ENCODE measurements around the gene TAF10. TPM values are rescaled to one million over a fixed set of nuclear protein-coding genes. Genes with fewer than 3 reads are reported as not detected.

TAF10 gene
- total and polyA plus RNA-seq, 7 experiments from 2014 or later = 116 to 247 (median 129) TPM

DNA sequence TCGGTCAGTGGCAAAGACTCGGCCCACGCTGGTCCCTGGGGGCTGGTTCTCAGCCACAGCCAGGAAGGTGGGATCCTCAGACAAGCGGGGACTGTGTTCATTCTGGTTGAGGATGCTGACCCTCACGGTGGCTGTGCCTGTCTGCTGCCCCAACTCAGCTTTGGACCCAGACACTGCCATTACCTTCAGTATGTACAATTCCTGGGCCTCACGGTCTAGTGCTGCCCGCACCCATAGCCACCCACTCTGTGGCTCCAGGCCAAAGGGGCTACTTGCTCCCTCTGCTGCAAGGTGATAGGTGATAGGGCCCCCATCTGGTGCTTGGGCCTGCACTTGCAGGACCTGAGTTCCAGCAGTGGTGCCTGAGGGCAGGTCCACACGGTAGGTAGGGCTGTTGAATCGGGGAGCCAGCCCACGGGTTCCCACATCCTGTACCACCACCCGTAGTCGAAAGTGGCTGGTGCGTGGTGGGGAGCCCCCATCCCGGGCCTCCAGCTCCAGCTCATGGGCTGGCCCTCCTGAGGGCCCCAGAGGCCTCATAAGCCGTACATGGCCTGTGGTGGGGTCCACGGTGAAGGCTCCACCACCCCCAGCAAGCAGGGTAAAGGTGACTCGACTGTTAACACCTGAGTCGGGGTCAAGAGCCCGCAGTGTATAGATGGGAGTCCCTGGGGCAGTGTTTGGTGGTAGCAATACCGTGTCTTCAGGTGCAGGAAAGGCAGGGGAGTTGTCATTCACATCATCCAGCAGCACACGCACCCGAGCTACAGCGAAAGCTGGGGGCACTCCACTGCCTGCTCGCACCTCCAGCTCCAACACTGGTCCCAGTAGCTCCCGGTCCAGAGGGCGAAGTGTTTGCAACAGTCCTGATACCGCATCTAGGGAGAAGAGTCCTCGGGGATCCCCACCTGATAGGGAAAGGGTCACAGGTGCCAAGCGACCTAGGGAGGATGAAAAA lies 20.4 kb upstream of the TAF10 start:
- Histone ChIP-seq H3K4me1 (ENCODE audit: control insufficient read depth in 2 of 2, insufficient read depth in 2 of 2, low read length in 2 of 2) (peaks cover 3 to 4% of the 10 kb centered on the region in 2 donors), H3K4me3 (ENCODE audit: low read length) (no peak overlapping the region), H3K27me3 (ENCODE audit: control insufficient read depth in 2 of 2, insufficient read depth in 2 of 2, low read length in 2 of 2) (no peaks in the 10 kb centered on the region), H3K36me3 (ENCODE audit: control insufficient read depth in 2 of 3, insufficient read depth in 3 of 3, low read length in 3 of 3) (peaks cover 0 to 46% (median 0%) of the 10 kb centered on the region in 3 experiments), H3K9me3 (ENCODE audit: control insufficient read depth in 2 of 3, low read length in 3 of 3) (no peaks in the 10 kb centered on the region), H3K27ac (ENCODE audit: low read depth, low read length) (no peak overlapping the region)
- ATAC-seq (no peak), DNase-seq (no peak)
- no peak overlapping the region for H3K4me3 Mint-ChIP-seq
- no peaks in the 10 kb centered on the region for H3K27me3 Mint-ChIP-seq
- peaks cover 0 to 1% (median 0%) of the 10 kb centered on the region in 11 donors for H3K9me3 Mint-ChIP-seq
- H3K4me1 Mint-ChIP-seq = peaks cover 10 to 15% (median 11%) of the 10 kb centered on the region in 7 donors
- no peak overlapping the region for H3K27ac Mint-ChIP-seq
- H3K36me3 Mint-ChIP-seq = peaks cover 0 to 26% (median 10%) of the 10 kb centered on the region in 5 donors
- intact Hi-C loops (cut with micrococcal nuclease) = no loop called here
- ChIA-PET POLR2A (interaction anchor here (0.9 to 1.2 kb wide), 4 partner anchors 14 to 48 kb away, joined by 3 to 4 read pairs (median 3); partner anchors contain the start of gene TAF10), CTCF (interaction anchor here (1.2 kb wide), 1 partner anchor 30 kb away, joined by 3 read pairs; no protein-coding TSS in a partner anchor)

DNA sequence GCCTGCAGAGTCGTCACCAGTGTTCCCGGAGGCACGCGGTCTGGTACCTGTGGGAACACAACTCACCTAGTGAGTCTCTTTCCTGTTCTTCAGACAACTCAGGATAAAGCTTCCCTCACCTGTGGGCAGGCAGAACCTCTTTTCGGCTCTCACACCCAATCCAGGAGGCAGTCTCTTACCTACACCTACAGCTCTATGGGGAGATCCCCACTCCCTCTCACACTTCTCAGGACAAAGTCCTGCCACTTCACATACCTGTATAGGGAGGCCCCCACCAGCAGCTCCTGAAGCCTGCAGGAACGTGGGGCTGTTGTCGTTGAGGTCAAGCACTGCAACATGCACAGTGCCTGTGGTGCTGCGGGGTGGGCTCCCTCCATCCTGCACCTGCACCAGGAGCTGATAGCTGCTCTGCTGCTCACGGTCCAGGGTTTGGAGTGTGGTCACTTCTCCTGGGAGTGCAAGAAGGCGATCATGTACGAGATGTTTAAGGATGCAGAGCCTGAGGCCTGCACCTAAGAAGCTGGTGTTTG lies 19.4 kb upstream of the TAF10 start:
- H3K36me3 Mint-ChIP-seq = peaks cover 0 to 27% (median 11%) of the 10 kb centered on the region in 5 donors
- no peak for DNase-seq

DNA sequence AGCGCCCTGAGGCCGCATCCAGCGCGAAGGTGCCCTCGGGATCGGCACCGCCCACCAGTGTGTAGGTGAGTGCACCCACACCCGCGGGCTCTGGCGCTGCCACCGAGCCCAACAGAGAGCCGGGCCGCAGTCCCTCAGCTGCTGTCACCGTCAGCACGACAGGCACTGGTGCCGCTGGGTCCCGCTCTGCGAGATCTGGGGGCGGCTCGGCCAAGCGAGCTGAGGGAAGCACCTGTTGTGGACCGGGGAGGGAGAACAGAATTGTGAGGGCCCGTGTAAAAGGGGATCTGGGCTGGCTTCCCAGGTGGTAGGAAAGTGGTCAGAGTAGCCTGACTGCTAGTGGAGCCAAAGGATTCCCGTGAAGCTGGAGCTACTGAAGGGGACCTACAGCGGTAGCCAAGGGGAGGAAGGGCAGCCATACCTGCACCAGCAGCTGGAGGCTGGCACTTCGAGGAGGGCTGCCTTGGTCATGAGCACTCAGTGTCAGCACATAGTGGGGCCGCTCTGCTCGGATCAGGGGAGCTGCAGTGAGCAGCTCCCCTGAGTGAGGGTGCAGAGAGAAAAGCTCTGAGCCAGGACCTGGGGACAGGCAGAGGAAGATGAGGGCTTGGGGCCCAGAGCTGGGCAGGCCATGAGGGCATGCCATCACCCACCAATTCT lies 18.7 kb upstream of the TAF10 start:
- Mint-ChIP-seq H3K4me3 (no peak overlapping the region), H3K27ac (no peak overlapping the region), H3K27me3 (no peaks in the 10 kb centered on the region), H3K36me3 (peaks cover 0 to 31% (median 14%) of the 10 kb centered on the region in 5 donors), H3K9me3 (peaks cover 0 to 1% (median 0%) of the 10 kb centered on the region in 11 donors), H3K4me1 (peaks cover 11 to 22% (median 19%) of the 10 kb centered on the region in 7 donors)
- no peaks in the 10 kb centered on the region for H3K9me3 ChIP-seq (ENCODE audit: control insufficient read depth in 2 of 3, low read length in 3 of 3)
- peaks cover 0 to 55% (median 0%) of the 10 kb centered on the region in 3 experiments for H3K36me3 ChIP-seq (ENCODE audit: control insufficient read depth in 2 of 3, insufficient read depth in 3 of 3, low read length in 3 of 3)
- no peaks in the 10 kb centered on the region for H3K27me3 ChIP-seq (ENCODE audit: control insufficient read depth in 2 of 2, insufficient read depth in 2 of 2, low read length in 2 of 2)
- intact Hi-C loops (cut with micrococcal nuclease) = no loop called here
- DNase-seq (no peak), ATAC-seq (no peak)
- H3K4me3 ChIP-seq (ENCODE audit: low read length) = no peak overlapping the region
- H3K4me1 ChIP-seq (ENCODE audit: control insufficient read depth in 2 of 2, insufficient read depth in 2 of 2, low read length in 2 of 2) = peaks cover 8% of the 10 kb centered on the region in 2 donors
- CTCF ChIA-PET = interaction anchor here (0.8 to 1.2 kb wide), 2 partner anchors 28 to 53 kb away, joined by 3 read pairs; partner anchors contain the start of gene MRPL17
- no peak overlapping the region for H3K27ac ChIP-seq (ENCODE audit: low read depth, low read length)
- POLR2A ChIA-PET = interaction anchor here (1.2 kb wide), 1 partner anchor 19 kb away, joined by 4 read pairs; the partner anchor contains the start of gene TAF10

More for the DNA sequence above, 19.4 kb upstream of the TAF10 start:
- no peak overlapping the region for H3K27ac ChIP-seq (ENCODE audit: low read depth, low read length)
- peaks cover 0 to 48% (median 0%) of the 10 kb centered on the region in 3 experiments for H3K36me3 ChIP-seq (ENCODE audit: control insufficient read depth in 2 of 3, insufficient read depth in 3 of 3, low read length in 3 of 3)
- peaks cover 0 to 1% (median 0%) of the 10 kb centered on the region in 11 donors for H3K9me3 Mint-ChIP-seq
- ChIA-PET POLR2A (interaction anchor here (0.9 to 1.2 kb wide), 3 partner anchors 19 to 49 kb away, joined by 3 to 4 read pairs (median 3); partner anchors contain the start of gene TAF10), CTCF (interaction anchor here (0.8 to 1.2 kb wide), 2 partner anchors 29 to 52 kb away, joined by 3 read pairs; partner anchors contain the start of gene MRPL17)
- no peaks in the 10 kb centered on the region for H3K9me3 ChIP-seq (ENCODE audit: control insufficient read depth in 2 of 3, low read length in 3 of 3)
- H3K27ac Mint-ChIP-seq = peak overlapping the region in 1 of 9 donors; percentile 57
- ATAC-seq = no peak
- intact Hi-C loops (cut with micrococcal nuclease) = no loop called here
- H3K4me1 Mint-ChIP-seq = peaks cover 11 to 21% (median 17%) of the 10 kb centered on the region in 7 donors
- H3K4me3 ChIP-seq (ENCODE audit: low read length) = no peak overlapping the region
- no peaks in the 10 kb centered on the region for H3K27me3 ChIP-seq (ENCODE audit: control insufficient read depth in 2 of 2, insufficient read depth in 2 of 2, low read length in 2 of 2)
- H3K4me1 ChIP-seq (ENCODE audit: control insufficient read depth in 2 of 2, insufficient read depth in 2 of 2, low read length in 2 of 2) = peaks cover 8% of the 10 kb centered on the region in 2 donors
- no peak overlapping the region for H3K4me3 Mint-ChIP-seq
- H3K27me3 Mint-ChIP-seq = no peaks in the 10 kb centered on the region

DNA sequence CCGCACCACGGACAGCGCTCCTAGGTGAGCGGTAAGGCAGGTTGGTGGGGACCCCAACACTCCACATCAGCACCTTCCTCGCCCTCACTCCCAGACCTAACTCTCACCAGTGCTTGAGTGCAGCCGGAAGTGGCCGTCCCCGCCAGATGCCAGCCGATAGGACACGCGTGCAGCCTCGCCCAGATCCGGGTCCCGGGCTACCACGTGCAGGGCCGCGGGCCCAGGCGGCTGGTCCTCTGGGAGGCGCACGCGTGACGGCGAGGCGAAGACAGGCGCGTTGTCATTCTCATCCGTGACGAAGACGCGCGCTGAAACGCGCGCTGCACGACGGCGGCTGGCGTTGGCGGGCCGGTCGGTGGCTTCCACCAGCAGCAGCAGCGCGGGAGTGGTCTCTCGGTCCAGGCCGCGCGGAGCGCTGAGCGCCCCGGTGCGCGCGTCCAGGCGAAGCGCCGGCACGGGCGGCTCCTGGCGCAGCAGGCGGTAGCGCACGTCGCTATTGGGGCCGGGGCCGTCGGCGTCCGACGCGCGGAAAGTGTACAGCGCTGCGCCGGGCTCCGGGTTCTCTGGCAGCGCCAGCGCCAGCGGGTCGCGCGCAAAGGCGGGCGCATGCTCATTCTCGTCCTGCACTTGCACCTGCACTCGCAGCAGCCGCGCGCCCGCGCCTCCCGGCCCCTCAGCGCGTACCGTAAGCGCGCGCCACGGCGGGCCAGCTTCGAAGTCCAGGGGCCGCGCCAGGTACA lies 18.0 kb upstream of the TAF10 start:
- no peak for DNase-seq
- Mint-ChIP-seq H3K27ac (no peak overlapping the region), H3K27me3 (no peaks in the 10 kb centered on the region), H3K36me3 (peaks cover 0 to 38% (median 14%) of the 10 kb centered on the region in 5 donors), H3K9me3 (peaks cover 0 to 1% (median 0%) of the 10 kb centered on the region in 11 donors), H3K4me3 (no peak overlapping the region), H3K4me1 (peaks cover 11 to 22% (median 19%) of the 10 kb centered on the region in 7 donors)
- Histone ChIP-seq H3K9me3 (ENCODE audit: control insufficient read depth in 2 of 3, low read length in 3 of 3) (no peaks in the 10 kb centered on the region), H3K4me3 (ENCODE audit: low read length) (no peak overlapping the region), H3K27me3 (ENCODE audit: control insufficient read depth in 2 of 2, insufficient read depth in 2 of 2, low read length in 2 of 2) (no peaks in the 10 kb centered on the region), H3K4me1 (ENCODE audit: control insufficient read depth in 2 of 2, insufficient read depth in 2 of 2, low read length in 2 of 2) (peaks cover 8% of the 10 kb centered on the region in 2 donors), H3K27ac (ENCODE audit: low read depth, low read length) (no peak overlapping the region), H3K36me3 (ENCODE audit: control insufficient read depth in 2 of 3, insufficient read depth in 3 of 3, low read length in 3 of 3) (peaks cover 0 to 62% (median 0%) of the 10 kb centered on the region in 3 experiments)
- no peak for ATAC-seq
- POLR2A ChIA-PET = interaction anchor here (3.5 kb wide), 1 partner anchor 18 kb away, joined by 20 read pairs; the partner anchor contains the start of gene TAF10
- CTCF ChIA-PET = no interaction called here
- intact Hi-C loops (cut with micrococcal nuclease) = no loop called here

DNA sequence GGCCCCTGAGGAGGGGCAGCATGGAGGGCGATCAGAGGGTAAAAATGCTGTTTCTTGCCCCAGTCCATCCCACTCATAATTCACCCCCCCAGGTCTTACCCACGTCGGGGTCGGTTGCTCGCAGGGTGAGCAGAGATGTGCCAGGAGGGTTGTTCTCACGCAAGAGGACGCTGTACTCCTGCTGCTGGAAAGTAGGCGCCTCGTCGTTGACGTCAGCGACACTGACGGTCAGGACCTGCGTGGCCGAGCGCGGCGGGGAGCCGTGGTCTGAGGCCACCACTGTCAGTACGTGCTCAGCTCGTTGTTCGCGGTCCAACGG lies 17.5 kb upstream of the TAF10 start:
- ChIA-PET CTCF (no interaction called here), POLR2A (interaction anchor here (0.7 to 3.5 kb wide), 2 partner anchors 11 to 17 kb away, joined by 3 to 20 read pairs; partner anchors contain the start of genes TAF10 and TPP1)
- no peak for DNase-seq
- no peak for ATAC-seq
- peaks cover 0 to 41% (median 14%) of the 10 kb centered on the region in 5 donors for H3K36me3 Mint-ChIP-seq
- no peak overlapping the region for H3K27ac Mint-ChIP-seq
- intact Hi-C loops (cut with micrococcal nuclease) = no loop called here
- H3K4me1 Mint-ChIP-seq = peaks cover 11 to 23% (median 19%) of the 10 kb centered on the region in 7 donors
- no peaks in the 10 kb centered on the region for H3K27me3 Mint-ChIP-seq
- Histone ChIP-seq H3K9me3 (ENCODE audit: control insufficient read depth in 2 of 3, low read length in 3 of 3) (no peaks in the 10 kb centered on the region), H3K27ac (ENCODE audit: low read depth, low read length) (no peak overlapping the region), H3K4me3 (ENCODE audit: low read length) (no peak overlapping the region), H3K4me1 (ENCODE audit: control insufficient read depth in 2 of 2, insufficient read depth in 2 of 2, low read length in 2 of 2) (peaks cover 8% of the 10 kb centered on the region in 2 donors), H3K27me3 (ENCODE audit: control insufficient read depth in 2 of 2, insufficient read depth in 2 of 2, low read length in 2 of 2) (no peaks in the 10 kb centered on the region), H3K36me3 (ENCODE audit: control insufficient read depth in 2 of 3, insufficient read depth in 3 of 3, low read length in 3 of 3) (peaks cover 0 to 67% (median 0%) of the 10 kb centered on the region in 3 experiments)
- peaks cover 0 to 1% (median 0%) of the 10 kb centered on the region in 11 donors for H3K9me3 Mint-ChIP-seq
- H3K4me3 Mint-ChIP-seq = no peak overlapping the region

Measured in naive thymus-derived CD4-positive, alpha-beta T cell (primary cell).